Measurements from ENCODE around the gene SIM2. TPM values are rescaled to one million over a fixed set of nuclear protein-coding genes. Genes with fewer than 3 reads are reported as not detected.

SIM2 gene
- 0.28 TPM for polyA plus RNA-seq (2012; ENCODE audit: insufficient read length, low read depth)

GRCh38 chr21:36698981-36699545 lies at the start of gene SIM2:
TSS of gene SIM2 (plus strand) at chr21:36699115. CDS start at chr21:36699747, 632 bp downstream.
- TF ChIP-seq FOXP2 (optimal IDR thresholded peaks at IDR 0.05; ENCODE audit: borderline replicate concordance, extremely low read depth, extremely low read length, insufficient read depth) (peak; percentile 2), POLR2AphosphoS5 (IDR thresholded peaks at IDR 0.05; ENCODE audit: low read depth, low read length) (no peak)

GRCh38 chr21:36654324-36654723 lies 44.6 kb upstream of the SIM2 start:
- TF ChIP-seq FOXP2 (optimal IDR thresholded peaks at IDR 0.05; ENCODE audit: borderline replicate concordance, extremely low read depth, extremely low read length, insufficient read depth) (no peak), REST (IDR thresholded peaks at IDR 0.05; ENCODE audit: insufficient read depth in 1 of 2, low read depth in 2 of 2, low read length in 2 of 2) (no peak), SIN3A (IDR thresholded peaks at IDR 0.05; ENCODE audit: borderline replicate concordance, insufficient read depth, low read length) (no peak), TAF1 (IDR thresholded peaks at IDR 0.05; ENCODE audit: borderline replicate concordance, insufficient read depth, low read length) (no peak), POLR2AphosphoS5 (IDR thresholded peaks at IDR 0.05; ENCODE audit: low read depth, low read length) (no peak)

GRCh38 chr21:36654796-36655325 lies 44.1 kb upstream of the SIM2 start:
- TF ChIP-seq TAF1 (IDR thresholded peaks at IDR 0.05; ENCODE audit: borderline replicate concordance, insufficient read depth, low read length) = no peak
- TF ChIP-seq SIN3A (IDR thresholded peaks at IDR 0.05; ENCODE audit: borderline replicate concordance, insufficient read depth, low read length) = no peak
- TF ChIP-seq POLR2AphosphoS5 (IDR thresholded peaks at IDR 0.05; ENCODE audit: low read depth, low read length) = no peak
- no peak for TF ChIP-seq REST (IDR thresholded peaks at IDR 0.05; ENCODE audit: insufficient read depth in 1 of 2, low read depth in 2 of 2, low read length in 2 of 2)
- no peak for TF ChIP-seq FOXP2 (optimal IDR thresholded peaks at IDR 0.05; ENCODE audit: borderline replicate concordance, extremely low read depth, extremely low read length, insufficient read depth)

GRCh38 chr21:36656138-36656537 lies 42.8 kb upstream of the SIM2 start:
- TF ChIP-seq TAF1 (IDR thresholded peaks at IDR 0.05; ENCODE audit: borderline replicate concordance, insufficient read depth, low read length) (no peak), POLR2AphosphoS5 (IDR thresholded peaks at IDR 0.05; ENCODE audit: low read depth, low read length) (no peak), SIN3A (IDR thresholded peaks at IDR 0.05; ENCODE audit: borderline replicate concordance, insufficient read depth, low read length) (no peak), REST (IDR thresholded peaks at IDR 0.05; ENCODE audit: insufficient read depth in 1 of 2, low read depth in 2 of 2, low read length in 2 of 2) (no peak), FOXP2 (optimal IDR thresholded peaks at IDR 0.05; ENCODE audit: borderline replicate concordance, extremely low read depth, extremely low read length, insufficient read depth) (no peak)

GRCh38 chr21:36657999-36658398 lies 40.9 kb upstream of the SIM2 start:
- TF ChIP-seq REST (IDR thresholded peaks at IDR 0.05; ENCODE audit: insufficient read depth in 1 of 2, low read depth in 2 of 2, low read length in 2 of 2) (no peak), POLR2AphosphoS5 (IDR thresholded peaks at IDR 0.05; ENCODE audit: low read depth, low read length) (no peak), TAF1 (IDR thresholded peaks at IDR 0.05; ENCODE audit: borderline replicate concordance, insufficient read depth, low read length) (no peak), SIN3A (IDR thresholded peaks at IDR 0.05; ENCODE audit: borderline replicate concordance, insufficient read depth, low read length) (no peak), FOXP2 (optimal IDR thresholded peaks at IDR 0.05; ENCODE audit: borderline replicate concordance, extremely low read depth, extremely low read length, insufficient read depth) (no peak)

Measured in PFSK-1 (cell line).